Neural progenitor cell (in vitro differentiated cells): ENCODE measurements around the gene VPS16. TPM values are rescaled to one million over a fixed set of nuclear protein-coding genes. Genes with fewer than 3 reads are reported as not detected.

Experiments used
- DNase-seq: peaks from one replicate; pipeline ENCODE4 v3.0.0-alpha.2; 2016; ENCODE audit warnings: low spot score
- H2AFZ ChIP-seq: fragments of 200-600 bp; sonication (generic); replicated peaks from 2 replicates; pipeline ENCODE4 v1.6.1; 2016; ENCODE audit warnings: antibody characterized with exemption
- H3F3A ChIP-seq: fragments of 200-600 bp; sonication (generic); 2 replicates; pipeline ENCODE4 v1.6.1; 2016; ENCODE audit warnings: antibody characterized with exemption, low read depth
- H3K27ac ChIP-seq: fragments of 200-600 bp; sonication (generic); 2 replicates; pipeline ENCODE4 v1.5.1; 2016; ENCODE audit warnings: mild to moderate bottlenecking
- H3K27me3 ChIP-seq: fragments of 200-600 bp; sonication (generic); 2 replicates; pipeline ENCODE4 v1.6.1; 2016; ENCODE audit warnings: mild to moderate bottlenecking, moderate library complexity
- H3K36me3 ChIP-seq: fragments of 200-600 bp; sonication (generic); 2 replicates; pipeline ENCODE4 v1.5.1; 2016
- H3K4me1 ChIP-seq: fragments of 200-600 bp; sonication (generic); 2 replicates; pipeline ENCODE4 v1.6.1; 2016; ENCODE audit warnings: mixed run types
- H3K4me2 ChIP-seq: fragments of 200-600 bp; sonication (generic); 2 replicates; pipeline ENCODE4 v1.6.1; 2016
- H3K4me3 ChIP-seq: fragments of 200-600 bp; sonication (generic); 2 replicates; pipeline ENCODE4 v1.5.1; 2016
- H3K79me2 ChIP-seq: fragments of 200-600 bp; sonication (generic); 2 replicates; pipeline ENCODE4 v1.6.1; 2016; ENCODE audit warnings: low read depth
- H3K9ac ChIP-seq: fragments of 200-600 bp; sonication (generic); 2 replicates; pipeline ENCODE4 v1.6.1; 2016
- H3K9me3 ChIP-seq: fragments of 200-600 bp; sonication (generic); 2 replicates; pipeline ENCODE4 v1.5.1; 2016; ENCODE audit warnings: low read depth
- H4K20me1 ChIP-seq: fragments of 200-600 bp; sonication (generic); 2 replicates; pipeline ENCODE4 v1.6.1; 2016; ENCODE audit warnings: low read depth
- H3K27ac Mint-ChIP-seq: 3 replicates; pipeline ENCODE4 v1.8.0; 2021; ENCODE audit warnings: mixed read lengths
- H3K27me3 Mint-ChIP-seq: 2 replicates; pipeline ENCODE4 v1.8.0; 2022; ENCODE audit warnings: low read depth, mild to moderate bottlenecking, inconsistent platforms, moderate library complexity, mixed read lengths; ENCODE audit not compliant: insufficient read depth
- H3K36me3 Mint-ChIP-seq: 3 replicates; pipeline ENCODE4 v1.8.0; 2021; ENCODE audit warnings: mixed read lengths
- H3K4me1 Mint-ChIP-seq: 3 replicates; pipeline ENCODE4 v1.8.0; 2021; ENCODE audit warnings: mixed read lengths
- H3K4me3 Mint-ChIP-seq: 3 replicates; pipeline ENCODE4 v1.8.0; 2021; ENCODE audit warnings: mild to moderate bottlenecking, moderate library complexity, mixed read lengths
- H3K9me3 Mint-ChIP-seq: 3 replicates; pipeline ENCODE4 v1.8.0; 2020; ENCODE audit warnings: mixed read lengths
- CTCF ChIP-seq: fragments of 200-600 bp; sonication (generic); IDR thresholded peaks from 2 replicates; pipeline ENCODE4 v1.5.1; 2017; ENCODE audit warnings: antibody characterized with exemption, mild to moderate bottlenecking
- EZH2 ChIP-seq: fragments of 200-600 bp; sonication (generic); IDR thresholded peaks from 2 replicates; pipeline ENCODE4 v1.6.1; 2017; ENCODE audit warnings: antibody characterized with exemption, mild to moderate bottlenecking, moderate library complexity
- EZH2phosphoT487 ChIP-seq: fragments of 200-600 bp; sonication (generic); IDR thresholded peaks from 2 replicates; pipeline ENCODE4 v1.6.1; 2017; ENCODE audit warnings: antibody characterized with exemption
- total RNA-seq: library from RNA; depleted of rRNA; stranded (reverse); fragments of >200 nt; gene quantifications from 2 replicates; pipeline ENCODE4 v1.2.3, GENCODE V29; 2015; ENCODE audit warnings: low replicate concordance

The VPS16 gene
- total RNA-seq, 1 donor from 2014 or later, result 27.6 TPM

GRCh38 chr20:2797136-2797983 lies 43.2 kb upstream of the VPS16 start:
- Histone ChIP-seq H3K9me3 (no peaks in the 10 kb centered on the region), H3K79me2 (peaks cover 12% of the 10 kb centered on the region), H3K4me3 (no peak overlapping the region), H3K4me2 (no peak overlapping the region), H3K9ac (no peak overlapping the region), H3K36me3 (no peaks in the 10 kb centered on the region), H2AFZ (no peak overlapping the region), H3F3A (peaks cover 23% of the 10 kb centered on the region), H4K20me1 (no peaks in the 10 kb centered on the region), H3K4me1 (peaks cover 15% of the 10 kb centered on the region), H3K27me3 (peaks cover 16% of the 10 kb centered on the region), H3K27ac (no peak overlapping the region)
- peaks cover 4% of the 10 kb centered on the region for H3K27me3 Mint-ChIP-seq
- H3K4me3 Mint-ChIP-seq, result peak overlapping the region; percentile 67
- no peak for TF ChIP-seq EZH2phosphoT487
- TF ChIP-seq CTCF, result no peak
- TF ChIP-seq EZH2, result no peak
- H3K27ac Mint-ChIP-seq, result no peak overlapping the region
- peaks cover 18% of the 10 kb centered on the region for H3K36me3 Mint-ChIP-seq
- no peak for DNase-seq
- H3K9me3 Mint-ChIP-seq, result no peaks in the 10 kb centered on the region
- peaks cover 32% of the 10 kb centered on the region for H3K4me1 Mint-ChIP-seq

GRCh38 chr20:2798095-2798805 lies 42.3 kb upstream of the VPS16 start:
- H3K4me1 Mint-ChIP-seq, result peaks cover 32% of the 10 kb centered on the region
- peaks cover 23% of the 10 kb centered on the region for H3F3A ChIP-seq

GRCh38 chr20:2798814-2799213 lies 41.7 kb upstream of the VPS16 start:
- H3K4me1 Mint-ChIP-seq, result peaks cover 32% of the 10 kb centered on the region
- no peak overlapping the region for H2AFZ ChIP-seq
- peak overlapping the region; percentile 68 for H3K4me3 ChIP-seq
- TF ChIP-seq EZH2 (no peak), EZH2phosphoT487 (no peak), CTCF (no peak)
- peak overlapping the region; percentile 80 for H3K4me2 ChIP-seq
- H3K27ac Mint-ChIP-seq, result peak overlapping the region; percentile 94
- H3K79me2 ChIP-seq, result peaks cover 12% of the 10 kb centered on the region
- H3K27me3 Mint-ChIP-seq, result peaks cover 6% of the 10 kb centered on the region
- H3K36me3 ChIP-seq, result no peaks in the 10 kb centered on the region
- H3K27ac ChIP-seq, result no peak overlapping the region
- peak overlapping the region; percentile 98 for H3K4me3 Mint-ChIP-seq
- H3K9ac ChIP-seq, result no peak overlapping the region
- H4K20me1 ChIP-seq, result no peaks in the 10 kb centered on the region
- peak; percentile 56 for DNase-seq
- H3K9me3 ChIP-seq, result no peaks in the 10 kb centered on the region
- H3F3A ChIP-seq, result peaks cover 23% of the 10 kb centered on the region
- H3K9me3 Mint-ChIP-seq, result no peaks in the 10 kb centered on the region
- peaks cover 30% of the 10 kb centered on the region for H3K27me3 ChIP-seq
- peaks cover 15% of the 10 kb centered on the region for H3K4me1 ChIP-seq
- H3K36me3 Mint-ChIP-seq, result peaks cover 18% of the 10 kb centered on the region

More at GRCh38 chr20:2798095-2798805, 42.3 kb upstream of the VPS16 start:
- H3K4me1 ChIP-seq, result peaks cover 15% of the 10 kb centered on the region
- no peak for TF ChIP-seq EZH2
- no peak for TF ChIP-seq CTCF
- no peak for TF ChIP-seq EZH2phosphoT487
- peaks cover 25% of the 10 kb centered on the region for H3K27me3 ChIP-seq
- no peak overlapping the region for H3K4me2 ChIP-seq
- no peak overlapping the region for H2AFZ ChIP-seq
- H3K9ac ChIP-seq, result no peak overlapping the region
- H3K27ac ChIP-seq, result no peak overlapping the region
- peaks cover 4% of the 10 kb centered on the region for H3K27me3 Mint-ChIP-seq
- H3K36me3 ChIP-seq, result no peaks in the 10 kb centered on the region
- H4K20me1 ChIP-seq, result no peaks in the 10 kb centered on the region
- peaks cover 12% of the 10 kb centered on the region for H3K79me2 ChIP-seq
- H3K36me3 Mint-ChIP-seq, result peaks cover 18% of the 10 kb centered on the region
- H3K9me3 ChIP-seq, result no peaks in the 10 kb centered on the region
- no peak overlapping the region for H3K27ac Mint-ChIP-seq
- H3K4me3 Mint-ChIP-seq, result peak overlapping the region; percentile 98
- no peak for DNase-seq
- no peak overlapping the region for H3K4me3 ChIP-seq
- no peaks in the 10 kb centered on the region for H3K9me3 Mint-ChIP-seq
